Hepatocyte (in vitro differentiated cells): Measurements from ENCODE around the gene SLC12A7. TPM values are rescaled to one million over a fixed set of nuclear protein-coding genes. Genes with fewer than 3 reads are reported as not detected.
A peak's percentile ranks its signal among the peaks of the same experiment; 100 is the strongest.

ENCODE experiments used
- DNase-seq: peaks from one replicate; pipeline ENCODE4 v3.0.0-alpha.2; 2016; ENCODE audit warnings: low spot score
- H2AFZ ChIP-seq: fragments of 200-600 bp; sonication (generic); 2 replicates; pipeline ENCODE4 v1.6.0; 2016; ENCODE audit warnings: antibody characterized with exemption, mild to moderate bottlenecking
- H3K27ac ChIP-seq: fragments of 200-600 bp; sonication (generic); 2 replicates; pipeline ENCODE4 v1.5.1; 2016; ENCODE audit warnings: mild to moderate bottlenecking
- H3K27me3 ChIP-seq: fragments of 200-600 bp; sonication (generic); 2 replicates; pipeline ENCODE4 v1.6.1; 2016
- H3K36me3 ChIP-seq: fragments of 200-600 bp; sonication (generic); replicated peaks from 2 replicates; pipeline ENCODE4 v1.5.1; 2016; ENCODE audit warnings: low read depth; ENCODE audit not compliant: insufficient read depth
- H3K4me1 ChIP-seq: fragments of 200-600 bp; sonication (generic); 2 replicates; pipeline ENCODE4 v1.5.1; 2016; ENCODE audit warnings: mild to moderate bottlenecking, moderate library complexity; ENCODE audit not compliant: insufficient read depth
- H3K4me2 ChIP-seq: fragments of 200-600 bp; sonication (generic); 2 replicates; pipeline ENCODE4 v1.6.0; 2016
- H3K4me3 ChIP-seq: fragments of 200-600 bp; sonication (generic); 2 replicates; pipeline ENCODE4 v1.5.1; 2016; ENCODE audit warnings: mild to moderate bottlenecking
- H3K79me2 ChIP-seq: fragments of 200-600 bp; sonication (generic); 2 replicates; pipeline ENCODE4 v1.6.0; 2017; ENCODE audit warnings: mild to moderate bottlenecking
- H3K9me2 ChIP-seq: fragments of 200-600 bp; sonication (generic); replicated peaks from 2 replicates; pipeline ENCODE4 v1.6.0; 2017; ENCODE audit warnings: mild to moderate bottlenecking; ENCODE audit not compliant: insufficient read depth
- H3K9me3 ChIP-seq: fragments of 200-600 bp; sonication (generic); 2 replicates; pipeline ENCODE4 v1.5.1; 2016; ENCODE audit warnings: low read depth, mild to moderate bottlenecking
- H4K20me1 ChIP-seq: fragments of 200-600 bp; sonication (generic); 2 replicates; pipeline ENCODE4 v1.6.0; 2016; ENCODE audit warnings: mild to moderate bottlenecking; ENCODE audit not compliant: insufficient read depth, poor library complexity, severe bottlenecking
- CTCF ChIP-seq: fragments of 200-600 bp; sonication (generic); IDR thresholded peaks from 2 replicates; pipeline ENCODE4 v1.5.1; 2016; ENCODE audit warnings: antibody characterized with exemption, mild to moderate bottlenecking; ENCODE audit not compliant: poor library complexity
- EZH2 ChIP-seq: fragments of 200-600 bp; sonication (generic); IDR thresholded peaks from 2 replicates; pipeline ENCODE4 v1.6.1; 2016; ENCODE audit warnings: antibody characterized with exemption, mild to moderate bottlenecking, borderline replicate concordance
- EZH2phosphoT487 ChIP-seq: fragments of 200-600 bp; sonication (generic); IDR thresholded peaks from one replicate; pipeline ENCODE4 v1.6.1; 2018; ENCODE audit warnings: antibody characterized with exemption, mild to moderate bottlenecking, low read depth, moderate library complexity; ENCODE audit not compliant: unreplicated experiment, severe bottlenecking
- WGBS: methylation state at CpG from one replicate; pipeline ENCODE4 v1.1.6; 2016; ENCODE audit warnings: low lambda C conversion rate; ENCODE audit errors: missing lambda C conversion rate; 5-methylcytosine and 5-hydroxymethylcytosine counted together
- polyA plus RNA-seq: library from polyadenylated mRNA; unstranded; fragments of >200 nt; fragmentation: Nextera tagmentation; extraction: Ambion mirVana; gene quantifications from 2 replicates; pipeline ENCODE4 v1.2.1, GENCODE V29; 2016
- total RNA-seq: library from RNA; depleted of rRNA; stranded (reverse); fragments of >200 nt; gene quantifications from 2 replicates; pipeline ENCODE4 v1.2.3, GENCODE V29; 2014

SLC12A7 gene
- total and polyA plus RNA-seq, 2 experiments from 2014 or later, result 30.2 to 34.3 TPM

GRCh38 chr5:1137567-1138444 lies 25.9 kb upstream of the SLC12A7 start:
- Histone ChIP-seq H3K9me3 (no peaks in the 10 kb centered on the region), H3K27me3 (no peaks in the 10 kb centered on the region), H3K4me3 (no peak overlapping the region), H3K4me2 (no peak overlapping the region), H3K27ac (peak overlapping the region; percentile 3), H2AFZ (no peak overlapping the region), H4K20me1 (no peaks in the 10 kb centered on the region), H3K9me2 (no peaks in the 10 kb centered on the region), H3K79me2 (no peaks in the 10 kb centered on the region), H3K4me1 (no peaks in the 10 kb centered on the region), H3K36me3 (no peaks in the 10 kb centered on the region)
- 93% methylated on average over 26 of the region's 30 CpGs for WGBS
- TF ChIP-seq EZH2phosphoT487 (no peak), CTCF (no peak), EZH2 (no peak)
- no peak for DNase-seq

- Histone ChIP-seq H3K4me1 (no peaks in the 10 kb centered on the region), H3K9me3 (no peaks in the 10 kb centered on the region), H3K27ac (no peak overlapping the region), H4K20me1 (no peaks in the 10 kb centered on the region), H3K9me2 (no peaks in the 10 kb centered on the region), H3K4me2 (no peak overlapping the region), H3K4me3 (no peak overlapping the region), H2AFZ (no peak overlapping the region), H3K27me3 (no peaks in the 10 kb centered on the region), H3K36me3 (no peaks in the 10 kb centered on the region), H3K79me2 (no peaks in the 10 kb centered on the region)
- 97% methylated on average over 8 of the region's 8 CpGs for WGBS
- no peak for TF ChIP-seq EZH2
- no peak for TF ChIP-seq CTCF
- no peak for TF ChIP-seq EZH2phosphoT487
- DNase-seq, result no peak
Observed at GRCh38 chr5:1136814-1137213, 25.0 kb upstream of the SLC12A7 start.

- Histone ChIP-seq H3K4me2 (no peak overlapping the region), H3K79me2 (no peaks in the 10 kb centered on the region), H4K20me1 (no peaks in the 10 kb centered on the region), H3K4me1 (peaks cover 5% of the 10 kb centered on the region), H3K27ac (no peak overlapping the region), H3K27me3 (no peaks in the 10 kb centered on the region), H2AFZ (no peak overlapping the region), H3K36me3 (no peaks in the 10 kb centered on the region), H3K9me3 (no peaks in the 10 kb centered on the region), H3K4me3 (no peak overlapping the region), H3K9me2 (no peaks in the 10 kb centered on the region)
- WGBS, result 85% methylated on average over 24 of the region's 27 CpGs
- no peak for TF ChIP-seq CTCF
- TF ChIP-seq EZH2, result no peak
- no peak for TF ChIP-seq EZH2phosphoT487
- no peak for DNase-seq
Observed at GRCh38 chr5:1135696-1136525, 24.0 kb upstream of the SLC12A7 start.
